Calu3 (cell line): Measurements from ENCODE around the gene AGK. TPM values are rescaled to one million over a fixed set of nuclear protein-coding genes. Genes with fewer than 3 reads are reported as not detected.

Source experiments
- BruUV-seq: library from RNA; stranded (reverse); fragments of 400-500 nt; replicated peaks from 2 replicates; lab custom pipeline; 2021; lab: Mats Ljungman, UMichigan
- CTCF ChIA-PET: fragments of 300-600 bp; sonication (Branson Sonifier 250); formaldehyde crosslinking; loops from one replicate; lab custom pipeline; 2022; ENCODE audit warnings: antibody characterized with exemption; lab: Charles Lee
- DNase-seq: peaks from one replicate; pipeline ENCODE4 v3.0.0; 2022
- H3K27ac Mint-ChIP-seq: one replicate; pipeline ENCODE4 v1.8.0; 2022; ENCODE audit warnings: mixed read lengths; ENCODE audit not compliant: unreplicated experiment
- H3K27me3 Mint-ChIP-seq: one replicate; pipeline ENCODE4 v1.8.0; 2022; ENCODE audit warnings: mixed read lengths; ENCODE audit not compliant: unreplicated experiment
- H3K36me3 Mint-ChIP-seq: one replicate; pipeline ENCODE4 v1.8.0; 2022; ENCODE audit warnings: mild to moderate bottlenecking, moderate library complexity, mixed read lengths; ENCODE audit not compliant: insufficient read depth, unreplicated experiment
- H3K4me1 Mint-ChIP-seq: one replicate; pipeline ENCODE4 v1.8.0; 2022; ENCODE audit warnings: mild to moderate bottlenecking, low read depth, mixed read lengths; ENCODE audit not compliant: unreplicated experiment
- H3K4me3 Mint-ChIP-seq: one replicate; pipeline ENCODE4 v1.8.0; 2022; ENCODE audit warnings: mild to moderate bottlenecking, low read depth, moderate library complexity, mixed read lengths; ENCODE audit not compliant: unreplicated experiment
- H3K9me3 Mint-ChIP-seq: one replicate; pipeline ENCODE4 v1.8.0; 2022; ENCODE audit warnings: low read depth, mixed read lengths; ENCODE audit not compliant: unreplicated experiment
- CTCF ChIP-seq: fragments of 200-600 bp; IDR thresholded peaks from one replicate; pipeline ENCODE4 v1.8.0; 2022; ENCODE audit warnings: antibody characterized with exemption; ENCODE audit not compliant: unreplicated experiment
- intact Hi-C: fragments of 100-400 bp; cut with micrococcal nuclease; formaldehyde crosslinking; loops from one replicate; pipeline ENCODE4 v1.10.0; 2022; ENCODE audit not compliant: unreplicated experiment
- total RNA-seq: library from RNA; stranded (reverse); gene quantifications from 2 replicates; pipeline ENCODE4 v1.2.3, GENCODE V29; 2022

AGK gene
- total RNA-seq, 1 experiment from 2014 or later, result 32.3 TPM

GRCh38 chr7:141533149-141533949 is 17.9 kb upstream of the AGK start:
- H3K9me3 Mint-ChIP-seq, result no peaks in the 10 kb centered on the region
- no TSS peak for BruUV-seq
- peaks cover 25% of the 10 kb centered on the region for H3K27me3 Mint-ChIP-seq
- CTCF ChIA-PET, result interaction anchor here (0.9 to 1.4 kb wide), 2 partner anchors 519 to 722 kb away, joined by 4 read pairs; partner anchors contain the start of gene MRPS33
- no peak overlapping the region for H3K27ac Mint-ChIP-seq
- intact Hi-C loops, result loop anchor here (1.0 to 10.0 kb wide), 5 partner anchors 299 to 726 kb away; partner anchors contain the start of genes MRPS33 and TMEM178B
- no peak overlapping the region for H3K4me3 Mint-ChIP-seq
- H3K36me3 Mint-ChIP-seq, result no peaks in the 10 kb centered on the region
- H3K4me1 Mint-ChIP-seq, result no peaks in the 10 kb centered on the region
- peak; percentile 85 for TF ChIP-seq CTCF
- DNase-seq, result peak; percentile 62

GRCh38 chr7:141534757-141535737 is 16.2 kb upstream of the AGK start:
- intact Hi-C loops, result loop anchor here (10.0 kb wide), 1 partner anchor 300 kb away; no protein-coding TSS in a partner anchor
- CTCF ChIA-PET, result no interaction called here
- no peak overlapping the region for H3K4me3 Mint-ChIP-seq

GRCh38 chr7:141537906-141538305 is 13.3 kb upstream of the AGK start:
- CTCF ChIA-PET, result no interaction called here
- Mint-ChIP-seq H3K27ac (no peak overlapping the region), H3K4me3 (no peak overlapping the region), H3K27me3 (peaks cover 14% of the 10 kb centered on the region), H3K4me1 (no peaks in the 10 kb centered on the region), H3K36me3 (no peaks in the 10 kb centered on the region), H3K9me3 (no peaks in the 10 kb centered on the region)
- intact Hi-C loops, result loop anchor here (10.0 kb wide), 1 partner anchor 303 kb away; no protein-coding TSS in a partner anchor
- DNase-seq, result no peak
- no TSS peak for BruUV-seq
- no peak for TF ChIP-seq CTCF

More at GRCh38 chr7:141534757-141535737, 16.2 kb upstream of the AGK start:
- TF ChIP-seq CTCF, result no peak
- no peaks in the 10 kb centered on the region for H3K9me3 Mint-ChIP-seq
- DNase-seq, result no peak
- no peaks in the 10 kb centered on the region for H3K36me3 Mint-ChIP-seq
- no peak overlapping the region for H3K27ac Mint-ChIP-seq
- BruUV-seq, result no TSS peak
- no peaks in the 10 kb centered on the region for H3K4me1 Mint-ChIP-seq
- H3K27me3 Mint-ChIP-seq, result peaks cover 18% of the 10 kb centered on the region

GRCh38 chr7:141541375-141541774 is 9.8 kb upstream of the AGK start:
- CTCF ChIA-PET, result no interaction called here

More at GRCh38 chr7:141541375-141541774, 9.8 kb upstream of the AGK start:
- Mint-ChIP-seq H3K4me3 (no peak overlapping the region), H3K36me3 (no peaks in the 10 kb centered on the region), H3K27me3 (peaks cover 14% of the 10 kb centered on the region), H3K27ac (no peak overlapping the region), H3K4me1 (no peaks in the 10 kb centered on the region), H3K9me3 (no peaks in the 10 kb centered on the region)
- TF ChIP-seq CTCF, result no peak
- intact Hi-C loops, result no loop called here
- DNase-seq, result no peak
- no TSS peak for BruUV-seq
